SH-SY5Y (cell line): ENCODE measurements around the gene MRAS.

Source experiments
- GATA2 ChIP-seq: IDR thresholded peaks from 2 replicates; pipeline ENCODE4 v1.6.1; 2011; ENCODE audit warnings: mild to moderate bottlenecking, low read depth, low read length
- GATA3 ChIP-seq: IDR thresholded peaks from 2 replicates; pipeline ENCODE4 v1.6.1; 2011; ENCODE audit warnings: low read depth, mild to moderate bottlenecking, low read length, moderate library complexity

GRCh38 chr3:138406606-138407005 is 58.2 kb downstream of the MRAS start:
- no peak for TF ChIP-seq GATA2
- no peak for TF ChIP-seq GATA3
